ENCODE results near the gene TLE2. TPM values are rescaled to one million over a fixed set of nuclear protein-coding genes. Genes with fewer than 3 reads are reported as not detected.
"Not testable (repeated sequence)": the region's sequence is repeated elsewhere in the genome, so short reads cannot be mapped to it uniquely, and the experiment has no call there.

Gene TLE2
- total RNA-seq, 1 donor from 2014 or later, result 0.08 TPM

DNA sequence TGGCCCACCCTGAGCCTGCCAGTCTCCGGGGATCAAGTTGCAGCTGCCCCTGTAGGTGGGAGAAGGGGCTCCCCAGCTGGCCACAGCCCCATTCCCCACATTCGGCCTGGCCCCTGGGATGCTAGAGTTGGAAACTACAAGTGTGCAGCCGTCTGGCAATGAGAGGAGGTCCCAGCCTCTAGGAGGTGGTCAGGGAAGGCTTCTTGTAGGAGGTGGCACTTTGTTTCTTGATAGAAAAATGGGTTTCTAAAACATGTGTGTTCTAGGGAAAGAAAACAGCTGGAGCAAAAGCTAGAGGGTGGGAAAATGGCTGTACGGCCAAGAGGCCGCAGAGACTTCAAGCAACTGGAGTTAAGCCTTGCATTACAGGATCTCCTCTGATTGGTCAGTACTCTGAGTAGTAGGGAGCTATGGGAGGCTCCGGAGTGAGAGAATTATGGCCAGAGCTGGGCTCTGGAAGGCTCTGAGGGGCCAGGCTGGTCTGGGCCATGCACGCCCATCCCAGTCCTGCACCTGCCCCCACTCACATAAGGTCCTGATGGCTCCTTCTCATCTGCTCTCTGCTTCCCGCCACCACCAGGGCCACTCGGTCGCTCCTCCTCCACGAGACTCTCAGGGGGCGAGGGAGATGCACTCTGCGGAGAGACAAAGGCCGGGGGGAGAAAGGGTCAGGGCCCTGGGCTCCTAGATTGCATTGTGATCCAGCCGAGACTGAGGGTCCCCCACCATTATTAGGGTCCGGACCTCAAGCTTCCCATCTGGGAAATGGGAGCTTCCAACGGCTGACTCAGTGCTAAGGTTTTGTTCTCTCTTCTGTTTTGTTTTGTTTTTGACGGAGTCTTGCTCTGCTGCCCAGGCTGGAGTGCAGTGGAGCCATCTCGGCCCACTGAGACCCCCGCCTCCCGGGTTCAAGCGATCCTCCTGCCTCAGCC, 13.7 kb downstream of the TLE2 start:
- DNase-seq (ENCODE audit: low read depth), result no peak

DNA sequence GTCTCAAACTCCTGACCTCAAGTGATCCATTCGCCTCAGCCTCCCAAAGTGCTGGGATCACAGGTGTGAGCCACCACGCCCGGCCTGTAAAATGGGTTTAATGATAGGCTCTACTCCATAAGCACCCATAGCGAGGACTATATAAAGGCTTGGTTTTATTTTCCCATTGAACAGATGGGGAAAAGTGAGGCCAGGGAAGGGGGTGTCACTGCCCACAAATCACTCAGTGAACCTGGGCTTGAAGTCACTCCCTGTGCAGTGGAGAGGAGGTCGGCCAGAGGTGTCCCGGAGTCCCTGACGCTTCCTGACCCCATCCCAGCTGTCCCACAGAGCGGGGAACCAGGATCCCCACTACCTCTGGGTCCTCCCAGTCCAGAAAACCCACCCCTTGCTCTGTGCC, 14.9 kb downstream of the TLE2 start:
- DNase-seq (ENCODE audit: low read depth), result no peak

DNA sequence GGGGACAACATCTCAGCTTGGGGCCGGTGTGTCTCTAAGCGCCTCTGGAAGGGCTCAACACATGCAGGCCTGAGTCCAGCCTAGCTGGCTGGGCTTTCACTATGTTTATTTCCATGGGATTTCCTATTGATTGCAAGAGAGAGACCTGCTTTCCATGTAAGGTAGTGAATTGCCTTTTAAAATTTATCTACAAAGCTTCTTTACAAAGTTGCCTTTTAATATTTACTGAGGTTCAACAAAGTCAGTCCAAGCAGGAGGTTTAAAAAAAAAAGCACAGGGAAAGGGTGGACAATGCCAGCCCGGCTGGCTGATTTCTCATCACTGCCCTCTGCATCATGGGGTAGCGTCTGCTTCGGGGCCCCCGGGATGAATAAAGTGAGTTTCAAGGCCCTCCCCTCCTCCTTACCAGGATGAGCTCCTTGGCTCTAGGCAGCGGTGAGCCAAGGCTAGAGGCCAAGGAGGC, 15.8 kb downstream of the TLE2 start:
- DNase-seq (ENCODE audit: low read depth), result no peak

DNA sequence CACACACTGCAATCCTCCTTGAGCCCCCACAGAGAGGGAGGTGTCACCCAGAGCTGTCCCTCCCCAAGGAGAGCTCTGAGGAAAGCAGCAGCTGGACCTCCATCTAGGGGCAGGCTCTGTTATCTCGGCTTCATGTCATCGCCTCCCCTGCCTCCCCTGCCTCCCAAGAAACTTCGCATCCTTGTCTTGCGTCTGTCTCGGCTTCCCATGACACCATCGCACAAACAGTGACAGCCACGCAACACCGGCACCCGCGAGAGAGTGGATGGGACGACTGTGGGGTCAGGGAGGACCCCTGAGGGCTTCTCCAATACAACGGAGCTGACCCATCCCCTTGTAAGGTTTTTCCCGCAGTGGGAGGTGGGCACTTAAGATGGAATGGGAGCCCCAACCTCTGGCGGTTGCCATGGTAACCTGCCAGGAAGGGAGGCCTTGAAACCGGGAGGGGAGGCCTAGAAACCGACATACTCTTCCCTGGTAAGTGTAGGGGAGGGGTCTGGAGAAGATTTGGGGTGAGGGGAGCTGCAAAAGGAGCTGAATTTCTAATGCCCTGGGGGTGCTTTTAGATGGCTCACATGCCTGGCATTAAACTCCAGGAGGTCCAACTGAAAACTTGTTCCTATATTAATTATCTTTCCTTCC, 16.3 kb downstream of the TLE2 start:
- no peak for DNase-seq (ENCODE audit: low read depth)

DNA sequence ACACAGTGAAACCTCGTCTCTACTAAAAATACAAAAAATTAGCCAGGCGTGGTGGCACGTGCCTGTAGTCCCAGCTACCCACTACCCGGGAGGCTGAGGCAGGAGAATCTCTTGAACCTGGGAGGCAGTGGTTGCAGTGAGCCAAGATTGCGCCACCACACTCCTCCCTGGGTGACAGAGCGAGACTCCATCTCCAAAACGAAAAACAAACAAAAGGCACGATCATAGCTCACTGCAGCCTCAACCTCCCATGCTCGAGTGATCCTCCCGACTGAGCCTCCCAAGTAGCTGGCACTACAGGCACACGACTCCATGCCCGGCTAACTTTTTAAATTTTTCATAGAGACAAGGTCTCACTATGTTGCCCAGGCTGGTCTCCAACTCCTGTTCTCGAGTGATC, 17.0 kb downstream of the TLE2 start:
- DNase-seq (ENCODE audit: low read depth), result not testable (repeated sequence)

DNA sequence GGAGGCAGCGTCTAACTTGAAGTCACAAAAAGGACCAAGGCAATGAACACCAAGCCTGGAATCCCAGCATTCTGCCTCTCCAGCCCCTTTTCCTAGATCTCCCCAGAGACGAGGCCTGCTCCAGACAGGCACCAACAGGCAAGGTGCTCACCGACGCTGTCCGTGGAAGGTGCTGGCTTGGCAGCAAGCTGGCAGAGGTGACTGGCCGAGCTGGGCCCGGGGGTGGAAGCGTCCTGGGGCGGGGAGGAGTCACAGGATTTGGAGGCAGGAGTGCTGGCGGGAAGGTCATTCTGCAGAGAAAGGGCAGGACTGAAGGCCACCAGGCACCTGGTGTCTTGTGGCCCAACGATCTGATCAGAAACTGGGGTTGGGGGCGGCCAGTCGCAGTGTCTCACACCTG, 18.2 kb downstream of the TLE2 start:
- DNase-seq (ENCODE audit: low read depth), result no peak

DNA sequence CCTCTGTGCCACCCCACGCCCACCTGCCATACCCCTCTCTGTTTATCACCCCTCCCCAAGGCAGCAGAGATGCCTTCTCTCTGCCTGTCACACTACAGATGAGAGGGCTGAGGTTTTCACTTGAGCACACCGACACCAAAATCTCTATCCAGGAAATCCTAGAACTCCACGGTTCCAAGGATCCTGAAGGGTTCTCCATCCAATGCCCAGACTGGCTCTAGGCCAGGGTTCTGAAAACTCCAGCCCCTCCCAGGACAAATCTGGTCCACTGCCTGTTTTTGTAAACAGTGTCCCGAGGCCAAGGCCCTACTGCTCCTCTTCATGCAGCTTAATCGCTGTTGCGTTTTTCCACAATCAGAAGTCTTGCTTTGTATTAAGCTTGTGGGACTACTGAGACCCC, 20.1 kb downstream of the TLE2 start:
- DNase-seq (ENCODE audit: low read depth), result no peak

DNA sequence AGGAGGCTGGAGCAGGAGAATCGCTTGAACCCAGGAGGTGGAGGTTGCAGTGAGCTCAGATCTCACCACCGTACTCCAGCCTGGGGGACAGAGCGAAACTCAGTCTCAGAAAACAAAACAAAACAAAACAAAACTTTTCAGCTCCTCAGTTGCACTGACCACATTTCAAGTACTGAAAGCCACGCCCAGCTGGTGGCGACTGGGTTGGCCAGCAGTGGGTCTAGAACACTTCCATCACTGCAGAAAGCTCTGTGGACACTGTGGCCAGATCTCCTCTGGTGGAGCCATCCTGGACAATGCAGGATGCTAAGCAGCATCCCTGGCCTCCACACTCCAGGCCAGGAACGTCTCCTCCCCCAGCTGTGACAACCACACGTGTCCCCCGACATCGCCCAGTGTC, 21.1 kb downstream of the TLE2 start:
- no peak for DNase-seq (ENCODE audit: low read depth)

DNA sequence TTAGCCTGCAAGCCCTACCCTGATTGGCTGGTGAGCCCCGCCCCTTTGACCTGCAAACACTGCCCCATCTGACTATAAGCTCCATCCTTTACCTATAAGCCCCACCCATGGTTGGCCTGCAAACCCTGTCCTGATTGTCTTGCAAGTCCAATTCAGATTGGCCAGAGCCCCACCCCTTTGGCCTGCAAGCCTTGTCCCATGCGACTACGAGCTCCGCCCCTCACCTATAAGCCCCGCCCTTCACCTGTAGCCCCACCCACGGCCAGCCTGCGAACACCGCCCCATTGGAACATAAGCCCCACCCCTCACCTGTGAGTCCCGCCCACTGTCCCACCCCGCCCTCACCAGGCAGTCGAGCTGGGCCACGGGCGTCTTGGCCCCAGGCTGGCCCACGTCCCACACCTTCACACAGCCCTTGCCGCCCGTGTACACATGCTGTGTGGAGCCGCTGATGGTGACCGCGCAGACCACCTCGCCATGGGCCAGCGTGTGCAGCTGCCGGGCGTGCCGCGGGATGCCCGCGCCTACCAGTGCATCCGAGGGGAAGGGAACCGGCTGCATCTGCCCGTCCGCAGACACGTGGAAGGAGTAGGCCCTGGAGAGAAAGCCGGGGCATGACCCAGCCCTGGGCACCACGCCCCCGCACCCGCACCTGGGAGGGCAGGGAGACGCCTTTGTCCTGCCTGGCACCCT, 22.9 kb downstream of the TLE2 start:
- DNase-seq (ENCODE audit: low read depth), result no peak

DNA sequence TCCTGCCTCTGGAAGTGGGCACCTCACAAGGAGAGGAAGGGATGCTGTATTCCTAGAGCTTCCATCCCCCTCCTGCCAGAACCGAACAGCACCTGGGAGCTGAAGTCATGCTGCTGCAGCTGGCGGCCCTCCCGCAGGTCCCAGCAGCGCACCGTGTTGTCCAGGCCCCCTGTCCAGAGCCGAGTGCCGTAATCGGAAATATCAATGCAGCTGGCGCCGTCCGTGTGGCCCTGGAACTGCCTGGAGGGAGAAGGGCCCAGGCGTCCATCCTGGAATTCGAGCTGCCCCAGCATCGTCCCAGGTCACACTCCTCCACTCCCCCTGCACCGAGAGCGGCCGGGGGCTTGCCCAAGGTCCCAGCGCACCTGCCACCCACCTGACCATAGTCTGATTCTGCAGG, 23.7 kb downstream of the TLE2 start:
- DNase-seq (ENCODE audit: low read depth), result no peak

DNA sequence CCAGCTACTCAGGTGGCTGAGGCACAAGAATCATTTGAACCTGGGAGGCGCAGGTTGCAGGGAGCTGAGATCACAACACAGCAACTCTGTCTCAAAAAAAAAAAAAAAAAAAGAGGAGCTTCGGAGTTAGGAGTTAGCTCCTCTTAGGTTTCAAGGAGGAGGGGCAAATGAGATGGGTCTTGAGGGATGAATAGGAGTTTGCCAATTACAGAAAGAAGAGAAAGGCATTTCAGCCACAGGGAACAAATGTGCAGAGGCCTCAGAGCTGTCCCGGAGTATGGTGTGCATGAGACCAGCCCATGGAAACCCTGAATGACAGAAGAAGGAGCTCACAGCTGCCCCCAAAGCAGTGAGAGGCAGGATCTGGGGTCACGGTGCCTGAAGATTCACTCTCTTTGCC, 24.6 kb downstream of the TLE2 start:
- DNase-seq (ENCODE audit: low read depth), result no peak

DNA sequence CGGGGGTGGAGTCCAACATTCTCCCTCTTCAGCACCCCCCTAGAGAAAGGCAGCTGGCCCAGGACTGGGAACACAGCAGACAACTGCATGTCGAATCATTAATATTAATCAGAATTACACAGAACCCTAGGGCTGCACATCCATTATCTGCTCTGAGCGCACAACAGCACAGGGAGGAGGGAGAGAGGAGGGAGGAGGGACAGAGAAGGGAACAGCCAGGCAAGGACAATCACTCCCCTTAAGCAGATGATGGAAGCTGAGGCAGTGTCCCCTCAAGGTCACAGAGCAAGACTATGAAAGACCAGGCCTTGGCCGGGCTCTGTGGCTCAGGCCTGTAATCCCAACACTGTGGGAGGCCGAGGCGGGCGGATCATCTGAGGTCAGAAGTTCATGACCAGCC, 26.0 kb downstream of the TLE2 start:
- DNase-seq (ENCODE audit: low read depth), result no peak

DNA sequence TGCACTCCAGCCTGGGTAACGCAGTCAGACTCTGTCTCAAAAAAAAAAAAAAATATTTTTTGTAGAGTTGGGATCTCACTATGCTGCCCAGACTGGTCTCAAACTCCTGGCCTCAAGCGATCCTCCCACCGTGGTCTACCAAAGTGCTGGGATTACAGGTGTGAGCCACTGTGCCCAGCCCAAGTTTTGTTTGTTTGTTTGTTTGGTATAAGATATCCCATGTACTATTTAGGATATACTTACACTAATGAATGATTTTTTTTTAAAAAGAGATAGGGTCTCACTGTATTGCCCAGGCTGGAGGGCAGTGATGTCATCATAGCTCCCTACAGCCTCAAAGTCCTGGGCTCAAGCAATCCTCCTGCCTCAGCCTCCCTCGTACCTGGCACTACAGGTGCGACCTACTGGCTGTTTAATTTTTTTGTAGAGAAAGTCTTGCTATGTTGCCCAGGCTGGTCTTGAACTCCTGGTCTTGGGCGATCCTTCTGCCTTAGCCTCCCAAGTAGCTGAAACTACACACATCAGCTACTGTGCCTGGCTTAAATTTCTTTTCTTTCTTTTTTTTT, 27.8 kb downstream of the TLE2 start:
- DNase-seq (ENCODE audit: low read depth), result no peak

DNA sequence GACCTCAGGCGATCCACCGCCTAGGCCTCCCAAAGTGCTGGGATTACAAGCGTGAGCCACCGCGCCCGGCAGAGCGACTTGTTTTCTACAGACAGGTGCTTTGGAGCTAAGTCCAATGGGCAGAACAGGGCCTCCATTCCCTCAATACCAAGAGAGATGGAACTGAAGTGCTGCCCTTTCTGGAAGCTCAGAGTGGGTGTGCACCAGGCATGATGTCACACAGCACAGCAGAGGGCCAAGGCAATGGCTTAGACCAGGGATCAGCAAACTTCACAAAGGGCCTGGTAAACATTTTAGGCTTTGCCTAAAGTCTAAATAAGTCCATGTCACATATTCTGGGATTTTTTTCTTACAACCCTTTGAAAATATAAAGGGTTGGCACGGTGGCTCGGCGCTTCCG, 30.4 kb downstream of the TLE2 start:
- no peak for DNase-seq (ENCODE audit: low read depth)

DNA sequence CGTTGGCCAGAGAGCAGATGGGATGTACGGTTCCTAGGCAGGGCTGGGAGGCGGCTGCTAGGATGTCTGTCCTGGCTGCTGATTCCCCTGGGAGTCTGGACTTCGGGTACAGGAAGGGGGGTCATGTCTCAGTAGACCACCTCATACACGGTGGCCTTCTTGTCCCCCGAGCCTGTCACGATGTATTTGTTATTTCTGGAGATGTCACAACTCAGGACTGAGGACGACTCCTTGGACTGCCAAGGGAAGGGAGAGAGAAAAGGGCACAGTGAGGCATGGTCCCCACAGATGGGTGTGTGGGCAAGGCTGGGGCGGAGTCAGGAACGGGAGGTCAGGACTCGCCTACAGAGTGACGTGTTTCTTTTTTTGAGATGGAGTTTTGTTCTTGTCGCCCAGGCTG, 31.4 kb downstream of the TLE2 start:
- DNase-seq (ENCODE audit: low read depth), result no peak

DNA sequence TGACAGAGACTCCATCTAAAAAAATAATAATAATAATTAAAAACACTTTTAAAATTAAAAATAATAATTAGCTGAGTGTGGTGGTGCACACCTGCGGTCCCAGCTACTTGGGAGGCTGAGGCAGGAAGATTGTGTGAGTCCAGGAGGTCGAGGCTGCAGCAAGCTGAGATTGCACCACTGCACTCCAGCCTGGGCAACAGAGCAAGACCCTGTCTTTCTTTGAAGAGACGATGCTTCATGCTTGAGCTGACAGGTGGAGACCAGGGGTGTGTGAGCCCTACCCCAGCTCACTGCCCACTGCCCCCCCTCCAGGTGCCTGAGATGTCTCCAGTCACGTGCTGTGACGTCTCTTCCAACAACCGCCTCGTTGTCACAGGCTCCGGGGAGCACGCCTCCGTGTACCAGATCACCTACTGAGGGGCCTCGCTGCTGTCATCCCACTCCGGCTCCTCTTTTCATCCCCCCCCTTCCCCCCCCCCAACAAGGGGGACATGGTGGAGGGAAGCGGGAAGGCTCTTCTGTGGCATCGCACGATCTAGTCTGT, 34.4 kb downstream of the TLE2 start:
- DNase-seq (ENCODE audit: low read depth), result no peak

DNA sequence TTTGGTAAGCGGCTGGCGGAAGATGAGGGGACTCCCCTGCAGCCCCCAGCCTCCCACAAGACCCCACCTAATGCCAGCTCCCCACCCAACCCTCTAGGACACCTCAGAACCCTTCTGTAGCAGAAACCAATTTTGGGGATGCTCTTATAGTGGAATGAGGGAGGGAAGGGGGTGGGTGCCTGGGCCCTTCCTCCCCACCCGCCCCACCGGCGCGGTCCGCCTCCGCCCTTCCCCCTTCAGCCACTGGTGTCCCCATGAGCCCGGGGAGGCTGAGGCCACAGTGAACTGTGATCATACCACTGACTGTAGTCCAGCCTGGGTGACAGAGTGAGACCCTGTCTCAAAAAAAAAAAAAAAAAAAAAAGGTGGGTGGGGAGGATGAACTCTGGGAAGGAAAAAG, 35.5 kb downstream of the TLE2 start:
- no peak for DNase-seq (ENCODE audit: low read depth)

DNA sequence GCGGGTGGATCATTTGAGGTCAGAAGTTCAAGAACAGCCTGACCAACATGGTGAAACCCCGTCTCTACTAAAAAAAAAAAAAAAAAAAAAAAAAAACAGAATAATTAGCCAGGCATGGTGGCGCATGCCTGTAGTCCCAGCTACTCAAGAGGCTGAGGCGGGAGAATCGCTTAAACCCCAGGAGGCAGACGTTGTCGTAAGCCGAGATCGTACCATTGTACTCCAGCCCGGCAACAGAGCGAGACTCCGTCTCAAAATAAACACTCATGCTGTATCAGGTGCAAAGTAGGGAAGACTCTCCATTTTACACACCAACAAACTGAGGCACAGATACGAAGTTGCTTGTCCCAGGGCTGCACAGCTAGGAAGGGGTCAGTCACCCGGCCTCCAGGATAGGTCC, 36.1 kb downstream of the TLE2 start:
- DNase-seq (ENCODE audit: low read depth), result no peak

DNA sequence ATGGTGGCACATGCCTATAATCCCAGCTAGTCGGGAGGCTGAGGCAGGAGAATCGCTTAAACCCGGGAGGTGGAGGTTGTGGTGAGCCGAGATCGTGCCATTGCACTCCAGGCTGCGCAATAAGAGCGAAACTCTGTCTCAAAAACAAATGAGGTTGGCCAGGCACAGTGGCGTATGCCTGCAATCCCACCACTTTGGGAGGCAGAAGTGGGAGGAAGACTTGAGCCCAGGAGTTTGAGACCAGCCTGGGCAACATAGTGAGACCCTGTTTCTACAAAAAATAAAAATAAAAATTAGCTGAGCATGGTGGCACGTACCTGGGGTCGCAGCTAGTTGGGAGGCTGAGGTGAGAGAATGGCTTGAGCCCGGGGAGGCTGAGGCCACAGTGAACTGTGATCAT, 36.7 kb downstream of the TLE2 start:
- not testable (repeated sequence) for DNase-seq (ENCODE audit: low read depth)

DNA sequence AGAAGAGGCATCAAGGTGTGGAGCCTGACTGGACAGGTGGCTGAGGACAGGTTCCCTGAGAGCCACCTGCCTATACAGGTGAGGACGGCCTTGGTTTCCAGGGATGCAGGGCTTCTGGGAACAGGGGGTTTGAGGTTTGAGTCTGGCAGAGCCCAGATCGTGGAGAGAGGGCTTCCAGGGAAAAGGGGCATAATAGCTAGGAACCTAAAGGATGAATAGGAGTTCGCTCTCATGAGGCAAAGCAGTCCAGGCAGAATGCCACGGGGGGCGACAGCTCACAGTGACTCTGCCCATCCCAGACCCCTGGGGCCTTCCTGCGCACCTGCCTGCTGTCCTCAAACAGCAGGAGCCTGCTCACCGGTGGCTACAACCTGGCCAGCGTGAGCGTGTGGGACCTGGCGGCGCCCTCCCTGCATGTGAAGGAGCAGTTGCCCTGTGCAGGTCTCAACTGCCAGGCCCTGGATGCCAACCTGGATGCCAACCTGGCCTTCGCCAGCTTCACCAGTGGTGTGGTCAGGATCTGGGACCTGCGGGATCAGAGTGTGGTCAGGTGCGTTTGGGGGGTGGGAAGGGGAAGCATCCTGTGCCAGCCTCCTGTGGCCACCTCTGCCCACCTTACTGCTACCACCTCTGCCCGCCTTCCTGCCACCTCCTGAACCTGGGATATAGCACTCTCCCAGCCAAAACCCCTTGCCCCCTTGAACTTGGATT, 39.7 kb downstream of the TLE2 start:
- no peak for DNase-seq (ENCODE audit: low read depth)

DNA sequence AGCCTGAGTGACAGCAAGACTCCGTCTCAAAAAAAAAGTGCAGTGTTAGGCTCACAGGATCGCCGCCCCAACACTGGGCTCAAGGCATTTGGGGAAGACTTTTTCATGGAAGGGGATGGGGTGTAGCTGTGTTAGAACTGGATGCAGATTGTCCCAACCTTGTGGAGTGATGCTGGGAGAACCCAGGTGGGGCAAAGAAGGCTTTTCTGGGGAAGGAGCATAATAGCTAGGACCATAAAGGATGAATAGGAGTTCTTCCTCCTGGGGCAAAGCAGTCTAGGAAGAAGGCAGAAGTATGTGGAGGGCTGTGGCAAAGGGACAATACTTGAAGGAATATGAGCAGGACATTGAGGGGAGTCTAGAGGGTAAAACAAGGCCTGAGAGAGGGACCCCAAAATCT, 40.5 kb downstream of the TLE2 start:
- no peak for DNase-seq (ENCODE audit: low read depth)

Data from myocyte (in vitro differentiated cells).